Ureter (tissue), 1 donor: ENCODE results near the gene ETV2. TPM values are rescaled to one million over a fixed set of nuclear protein-coding genes. Genes with fewer than 3 reads are reported as not detected.
"Not testable (repeated sequence)": the region's sequence is repeated elsewhere in the genome, so short reads cannot be mapped to it uniquely, and the experiment has no call there.

Experiments used
- DNase-seq: peaks from one replicate; pipeline ENCODE4 v3.0.0-alpha.2; 2020; ENCODE audit warnings: low spot score
- total RNA-seq: library from RNA; stranded (reverse); gene quantifications from one replicate; pipeline ENCODE4 v1.2.4, GENCODE V29; 2023
- donor health status: DM: yes; HTN: yes; CAD: no.

ETV2 gene
- total RNA-seq, 1 donor from 2014 or later: 1.1 TPM

DNA sequence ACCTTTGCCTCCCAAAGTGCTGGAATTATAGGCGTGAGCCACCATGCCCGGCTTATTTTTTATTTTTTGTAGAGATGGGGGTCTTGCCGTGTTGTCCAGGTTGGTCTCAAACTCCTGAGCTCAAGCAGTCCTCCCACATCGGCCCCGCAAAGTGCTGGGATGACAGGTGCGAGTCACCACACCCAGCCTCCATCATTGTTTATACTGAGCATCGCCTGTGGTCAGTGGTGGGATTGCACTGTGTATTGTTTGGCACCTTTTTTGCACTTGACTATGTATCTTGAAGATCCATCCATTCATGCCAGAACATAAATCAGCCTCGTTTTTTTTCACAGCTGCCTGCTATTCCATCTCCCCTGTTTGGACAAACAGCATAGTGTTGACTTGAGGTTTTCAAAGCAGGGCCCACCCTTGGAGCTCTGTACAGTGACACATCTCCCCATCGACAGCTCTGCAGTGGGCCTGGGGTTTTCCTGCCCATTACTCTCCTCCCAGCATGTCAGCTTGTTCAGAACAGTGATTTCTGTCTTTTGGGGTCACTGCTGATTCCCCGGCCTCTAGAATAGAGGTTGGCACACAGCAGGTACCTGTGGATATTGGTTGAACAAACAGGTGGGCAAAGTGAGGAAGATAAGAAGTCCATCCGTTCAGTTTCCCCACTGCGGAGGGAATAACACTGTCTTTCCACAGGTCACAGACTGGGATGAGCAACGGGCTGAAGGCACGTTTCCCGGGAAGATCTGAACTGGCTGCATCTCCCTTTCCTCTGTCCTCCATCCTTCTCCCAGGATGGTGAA is 16.6 kb downstream of the ETV2 start:
- no peak for DNase-seq

DNA sequence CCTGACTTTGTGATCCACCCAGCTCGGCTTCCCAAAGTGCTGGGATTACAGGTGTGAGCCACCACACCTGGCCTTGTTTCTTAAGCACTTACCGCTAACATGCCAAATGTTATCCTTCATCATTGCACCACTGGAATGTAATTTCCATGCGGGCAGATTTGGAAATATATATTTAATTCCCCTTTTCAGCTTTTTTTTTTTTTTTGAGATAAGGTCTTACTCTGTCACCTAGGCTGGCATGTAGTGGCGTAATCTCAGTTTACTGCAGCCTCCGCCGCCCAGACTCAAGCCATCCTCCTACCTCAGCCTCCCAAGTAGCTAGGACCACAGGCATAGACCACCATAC is 20.4 kb downstream of the ETV2 start:
- no peak for DNase-seq

DNA sequence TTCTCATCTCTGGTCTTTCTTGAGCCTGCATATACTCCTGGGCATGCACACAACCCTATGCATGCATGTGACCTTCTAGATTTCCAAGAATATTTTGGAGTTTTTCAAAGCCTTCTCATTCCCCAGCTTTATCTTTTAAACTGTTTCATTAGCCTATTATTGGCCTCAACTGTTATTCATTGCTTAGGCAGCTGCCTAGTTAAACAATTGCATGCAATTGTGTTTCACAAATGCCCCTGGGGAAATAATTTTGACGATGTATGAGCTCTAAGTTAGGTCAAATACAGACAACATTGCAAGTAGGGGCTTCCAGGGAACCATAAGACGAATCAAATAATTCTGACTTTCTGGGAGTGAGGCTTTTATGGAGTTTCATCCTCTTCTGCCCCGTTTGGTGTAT is 22.4 kb downstream of the ETV2 start:
- DNase-seq: no peak

DNA sequence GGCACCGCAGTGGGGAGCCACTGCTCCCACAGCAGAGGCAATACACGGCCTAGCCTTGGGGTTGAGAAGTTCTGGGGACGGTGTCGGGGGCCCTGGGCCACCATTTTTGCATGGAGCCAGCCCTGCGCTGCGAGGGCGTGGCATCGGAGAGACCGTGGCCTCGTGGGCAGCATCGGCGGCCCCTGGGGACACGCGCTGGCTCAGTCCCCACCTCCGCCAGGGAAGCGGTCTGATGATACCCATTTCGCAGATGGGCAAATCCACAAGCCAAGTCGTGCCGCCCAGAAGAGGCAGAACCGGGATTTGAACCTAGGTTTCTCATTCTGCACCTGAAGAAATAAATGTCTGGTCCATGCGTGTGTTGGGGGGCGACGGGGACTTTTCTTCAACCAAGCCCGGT is 23.6 kb downstream of the ETV2 start:
- DNase-seq: no peak

DNA sequence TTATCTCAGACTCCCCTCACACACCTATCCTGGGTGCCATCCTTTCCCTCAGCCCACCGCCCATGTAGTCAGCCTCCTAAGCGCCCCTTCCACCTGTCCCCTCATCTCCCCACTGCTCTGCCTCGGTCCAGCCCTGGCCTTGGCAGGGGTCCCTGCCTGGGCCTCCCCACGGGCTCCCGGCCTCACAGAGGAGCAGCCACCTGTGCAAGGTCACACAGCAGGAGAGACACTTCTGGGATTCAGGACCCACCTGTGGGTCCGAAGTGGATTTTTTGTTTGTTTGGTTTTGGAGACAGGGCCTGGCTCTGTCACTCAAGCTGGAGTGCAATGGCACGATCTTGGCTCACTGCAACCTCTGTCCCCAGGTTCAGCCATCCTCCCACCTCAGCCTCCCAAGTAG is 24.1 kb downstream of the ETV2 start:
- DNase-seq: no peak

DNA sequence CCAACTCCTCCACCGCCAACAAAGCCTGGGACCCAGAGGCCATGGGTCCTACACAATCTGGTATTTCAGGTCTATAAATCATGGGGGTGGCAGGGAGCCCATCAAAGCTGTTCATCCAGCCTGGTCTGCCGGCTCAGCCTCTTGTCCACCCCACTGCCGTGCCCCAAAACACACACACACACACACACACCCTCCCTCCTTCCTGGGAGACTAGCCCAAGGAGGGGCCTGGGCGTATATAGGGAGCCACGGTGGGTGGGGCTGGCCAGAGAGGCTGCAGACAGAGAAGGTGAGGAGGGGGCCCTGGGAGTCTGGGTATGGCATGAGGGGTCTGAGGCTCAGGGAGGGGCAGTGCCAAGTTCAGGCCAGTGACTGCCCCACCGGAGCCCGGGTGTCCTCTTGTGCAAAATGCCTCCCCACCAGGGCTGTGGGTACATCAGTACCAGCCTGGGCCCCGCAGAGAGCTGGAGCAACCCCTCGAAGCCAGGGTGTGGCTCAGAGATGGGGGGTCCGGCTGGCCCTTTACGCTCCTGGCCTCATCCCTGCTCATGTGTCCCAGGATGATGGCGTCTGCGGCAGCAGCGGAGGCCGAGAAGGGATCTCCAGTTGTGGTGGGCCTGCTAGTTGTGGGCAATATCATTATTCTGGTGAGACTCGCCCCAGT is 24.8 kb downstream of the ETV2 start, which contains the start of gene UPK1A:
Gene UPK1A (plus strand): TSS at position 267 of the 663 bp plus-strand sequence. CDS start 296 bp downstream, at position 563.
- peak; percentile 82 for DNase-seq

DNA sequence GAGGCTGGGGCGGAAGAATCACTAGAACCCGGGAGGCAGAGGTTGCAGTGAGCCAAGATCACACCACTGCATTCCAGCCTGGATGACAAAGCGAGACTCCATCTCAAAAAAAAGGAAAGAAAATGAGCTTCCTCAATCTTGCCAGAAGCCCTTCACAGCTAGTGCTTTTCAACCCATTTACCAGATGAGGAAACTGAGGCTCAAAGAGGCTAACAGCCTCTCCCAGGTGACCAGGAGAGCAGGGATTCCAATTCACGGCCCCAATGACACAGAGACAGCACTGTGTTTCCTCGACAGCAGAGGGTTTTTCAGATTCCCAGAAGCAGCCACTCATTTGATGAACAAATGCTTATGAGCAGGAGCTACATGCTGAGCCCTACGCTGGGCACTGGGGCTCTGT is 28.0 kb downstream of the ETV2 start:
- DNase-seq: no peak

DNA sequence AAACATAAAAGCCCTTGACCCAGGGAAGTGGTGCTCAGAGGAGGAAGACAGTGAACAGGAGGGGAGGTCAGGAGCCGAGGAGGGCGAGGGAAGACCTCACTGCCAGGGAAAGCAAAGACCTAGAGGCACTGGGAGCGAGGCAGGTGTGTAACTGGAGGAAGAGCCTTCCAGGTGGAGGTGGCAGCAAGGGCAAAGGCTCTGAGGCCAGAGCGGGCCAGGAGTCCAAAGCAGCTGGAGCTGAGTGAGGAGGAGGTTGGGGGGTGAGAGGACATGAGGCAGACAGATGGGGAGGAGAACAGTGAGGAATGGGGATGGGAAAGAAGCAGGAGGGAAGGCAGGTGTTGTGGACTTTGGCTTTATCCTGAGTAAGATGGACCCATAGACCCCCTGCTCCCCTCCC is 28.4 kb downstream of the ETV2 start:
- DNase-seq: no peak

DNA sequence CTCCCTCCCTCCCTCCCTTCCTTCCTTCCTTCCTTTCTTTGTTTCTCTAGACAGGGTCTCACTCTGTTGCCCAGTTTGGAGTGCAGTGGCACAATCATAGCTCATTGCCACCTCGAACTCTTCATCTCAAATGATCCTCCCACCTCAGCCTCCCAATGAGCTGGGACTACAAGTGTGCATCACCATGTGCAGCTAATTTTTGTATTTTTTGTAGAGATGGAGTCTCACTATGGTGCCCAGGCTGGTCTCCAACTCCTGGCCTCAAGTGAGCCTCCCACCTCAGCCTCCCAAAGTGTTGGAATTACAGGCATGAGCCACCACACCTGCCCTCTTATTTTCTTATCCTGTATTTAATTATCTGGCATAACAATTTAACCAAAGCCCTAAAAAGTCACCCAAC is 29.1 kb downstream of the ETV2 start:
- DNase-seq: no peak

DNA sequence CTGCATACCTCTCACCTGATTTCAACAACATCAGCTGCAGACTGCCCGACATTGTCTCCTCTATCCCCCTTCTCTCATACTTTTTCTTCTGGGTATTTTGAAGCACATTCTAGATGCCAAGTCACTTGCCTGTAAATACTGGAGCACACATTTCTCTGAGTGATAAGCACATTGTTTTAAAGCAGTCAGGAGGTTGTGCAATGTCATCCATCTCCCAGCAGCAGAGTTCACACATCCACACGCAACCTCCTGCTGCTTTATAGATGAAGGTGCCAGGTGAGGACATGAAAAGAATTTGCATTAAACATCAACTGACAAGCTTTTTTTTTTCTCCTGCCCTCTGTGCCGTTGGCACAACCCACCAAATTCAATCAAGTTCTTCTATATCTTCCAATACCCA is 30.3 kb downstream of the ETV2 start:
- DNase-seq: no peak

DNA sequence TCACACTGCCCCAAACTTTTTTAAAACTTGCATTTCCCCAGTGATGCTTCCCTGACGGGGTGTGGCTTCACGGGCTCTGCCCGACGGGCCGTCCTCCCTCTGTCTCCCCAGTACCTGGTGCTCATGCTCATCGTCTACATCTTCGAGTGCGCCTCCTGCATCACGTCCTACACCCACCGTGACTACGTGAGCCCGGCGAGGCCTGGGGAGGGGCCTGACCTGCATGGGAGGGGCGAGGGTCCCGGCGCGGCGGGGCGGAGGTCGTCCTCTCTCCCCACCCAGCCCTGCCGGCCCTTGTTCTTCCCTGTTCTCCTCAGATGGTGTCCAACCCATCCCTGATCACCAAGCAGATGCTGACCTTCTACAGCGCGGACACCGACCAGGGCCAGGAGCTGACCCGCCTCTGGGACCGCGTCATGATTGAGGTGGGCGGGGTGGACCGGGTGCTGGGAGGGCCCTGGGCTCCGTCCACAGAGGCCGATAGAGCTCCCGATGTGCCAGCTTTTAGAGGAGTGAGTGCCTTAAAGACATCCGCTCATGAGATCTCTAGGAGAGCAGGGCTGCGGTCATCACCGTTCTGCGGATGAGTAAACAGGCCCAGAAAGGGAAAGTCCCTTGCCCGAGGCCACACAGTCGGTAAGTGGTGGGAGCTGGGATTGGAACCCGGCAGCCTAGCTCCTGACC is 31.7 kb downstream of the ETV2 start:
- DNase-seq: no peak

DNA sequence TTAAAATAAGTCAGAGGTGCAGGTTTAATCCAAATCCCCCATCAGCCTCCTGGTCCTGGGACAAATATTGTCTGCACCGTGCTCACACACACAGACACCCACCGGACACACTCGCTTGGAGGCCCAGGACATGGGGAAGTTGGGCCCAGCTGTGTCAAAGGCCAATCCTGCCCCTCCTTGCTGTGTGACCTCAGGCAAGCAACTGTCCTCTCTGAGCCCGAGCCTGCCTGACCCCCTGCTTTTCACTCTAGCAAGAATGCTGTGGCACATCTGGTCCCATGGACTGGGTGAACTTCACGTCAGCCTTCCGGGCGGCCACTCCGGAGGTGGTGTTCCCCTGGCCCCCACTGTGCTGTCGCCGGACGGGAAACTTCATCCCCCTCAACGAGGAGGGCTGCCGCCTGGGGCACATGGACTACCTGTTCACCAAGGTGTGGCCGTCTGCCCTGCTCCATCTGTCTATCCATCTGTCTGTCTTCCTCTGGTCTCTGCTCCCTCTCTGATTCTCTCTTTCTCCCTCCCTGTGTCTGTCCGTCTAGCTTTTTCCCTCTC is 34.1 kb downstream of the ETV2 start:
- no peak for DNase-seq

DNA sequence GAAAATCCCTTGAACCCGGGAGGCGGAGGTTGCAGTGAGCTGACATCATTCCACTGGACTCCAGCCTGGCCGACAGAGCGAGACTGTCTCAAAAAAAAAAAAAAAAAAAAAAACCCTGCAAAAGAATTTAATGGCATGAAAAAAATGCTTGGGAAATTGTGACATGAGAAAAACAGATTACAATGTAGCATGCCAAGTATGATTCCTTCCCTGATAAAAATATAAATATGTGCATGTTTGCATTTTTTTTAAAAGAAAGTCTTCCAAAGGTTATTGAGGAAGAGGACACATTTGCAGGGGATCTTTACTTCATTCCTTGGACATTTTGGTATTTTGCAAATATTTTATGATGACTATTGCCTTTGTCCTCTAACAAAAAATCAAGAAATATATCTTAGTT is 48.3 kb downstream of the ETV2 start:
- DNase-seq: no peak

DNA sequence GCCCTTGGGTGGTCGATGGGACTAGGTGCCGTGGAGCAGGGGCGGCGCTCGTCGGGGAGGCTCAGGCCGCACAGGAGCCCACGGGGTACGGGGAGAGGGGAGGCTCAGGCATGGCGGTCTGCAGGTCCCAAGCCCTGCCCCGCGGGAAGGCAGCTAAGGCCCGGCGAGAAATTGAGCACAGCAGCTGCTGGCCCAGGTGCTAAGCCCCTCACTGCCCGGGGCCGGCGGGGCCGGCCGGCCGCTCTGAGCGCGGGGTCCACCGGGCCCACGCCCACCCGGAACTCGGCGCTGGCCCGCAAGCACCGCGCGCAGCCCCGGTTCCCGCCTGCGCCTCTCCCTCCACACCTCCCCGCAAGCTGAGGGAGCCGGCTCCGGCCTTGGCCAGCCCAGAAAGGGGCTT is 49.6 kb downstream of the ETV2 start:
- not testable (repeated sequence) for DNase-seq

DNA sequence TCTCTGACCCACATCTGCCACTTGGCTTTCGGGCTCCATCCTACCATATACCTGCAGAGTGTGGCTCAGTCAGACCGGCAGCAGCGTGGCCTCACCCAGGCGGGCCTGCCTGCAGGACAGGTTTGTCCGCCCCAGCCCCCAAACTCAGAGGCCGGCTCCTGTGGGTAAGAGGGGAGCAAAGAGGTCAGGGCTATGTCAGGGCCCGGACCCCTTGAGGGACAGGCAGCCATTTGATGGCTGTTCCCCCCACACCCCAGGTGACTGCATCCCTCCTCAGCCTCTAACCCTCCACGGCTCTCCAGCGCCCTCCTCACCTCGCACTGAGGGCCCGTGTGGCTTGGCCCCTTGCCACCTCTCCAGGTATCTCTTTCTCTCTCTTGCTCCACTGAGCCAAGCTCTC is 50.5 kb downstream of the ETV2 start:
- DNase-seq: peak; percentile 80

DNA sequence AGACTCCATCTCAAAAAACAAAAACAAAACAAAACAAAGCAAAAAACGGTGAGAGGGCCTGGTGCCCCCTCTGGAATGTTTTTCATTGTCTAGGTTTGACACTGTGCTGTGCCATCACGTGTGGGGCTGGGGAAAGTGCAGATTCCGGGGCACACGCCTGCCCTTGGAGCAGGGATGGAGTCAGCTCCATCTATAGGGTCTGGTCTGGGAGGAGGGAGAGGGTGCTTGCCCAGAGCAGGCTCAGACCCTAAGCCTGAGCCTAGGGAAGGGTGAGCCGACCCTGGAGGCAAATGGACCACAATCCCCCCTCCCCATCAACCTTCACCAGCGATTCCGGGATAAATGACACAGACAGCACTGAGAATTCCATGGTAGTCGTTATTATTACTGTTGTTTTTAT is 51.9 kb downstream of the ETV2 start:
- no peak for DNase-seq

DNA sequence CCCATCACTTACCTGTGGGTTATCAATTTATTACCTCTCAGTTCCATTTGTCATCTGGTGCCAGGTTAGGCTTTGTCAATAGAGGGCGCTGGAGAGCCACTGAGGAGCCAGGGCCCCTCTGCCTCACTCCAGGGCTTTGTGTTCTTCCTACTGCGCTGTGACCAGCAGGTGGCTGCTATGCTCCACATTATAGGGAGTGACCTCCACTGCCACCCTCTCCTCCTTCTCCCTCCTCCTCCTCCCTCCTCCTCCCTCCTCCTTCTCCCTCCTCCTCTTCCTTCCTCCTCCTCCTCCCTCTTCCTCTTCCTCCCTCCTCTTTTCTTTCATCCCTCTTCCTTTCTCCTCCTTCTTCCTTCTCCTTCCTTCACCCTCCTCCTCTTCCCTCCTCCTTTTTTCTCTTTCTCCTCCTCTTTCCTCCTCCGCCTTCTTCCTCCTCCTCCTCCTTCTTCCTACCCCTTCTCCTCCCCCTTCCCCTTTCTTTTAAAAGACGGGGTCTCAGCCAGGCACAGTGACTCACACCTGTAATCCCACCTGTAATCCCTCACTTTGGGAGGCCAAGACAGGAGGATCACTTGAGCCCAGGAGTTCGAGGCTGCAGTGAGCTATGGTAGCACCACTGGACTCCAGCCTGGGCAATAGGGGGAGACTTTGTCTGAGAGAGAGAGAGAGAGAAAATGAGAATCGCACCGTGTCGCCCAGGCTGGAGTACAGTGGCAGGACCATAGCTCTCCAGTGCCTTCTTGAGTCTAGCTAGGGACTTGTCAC is 52.5 kb downstream of the ETV2 start:
- DNase-seq: peak; percentile 89

Other genes with a start within 250 kb of the ETV2 start
- gene FFAR2, start 193.5 kb upstream of the ETV2 start, total RNA-seq: 0.36 TPM
- gene KRTDAP, start 151.3 kb upstream of the ETV2 start, total RNA-seq: not detected
- 131 TPM for gene DMKN, start 128.1 kb upstream of the ETV2 start, total RNA-seq
- not detected for gene SBSN, start 113.4 kb upstream of the ETV2 start, total RNA-seq
- gene GAPDHS, start 108.3 kb upstream of the ETV2 start, total RNA-seq: not detected
- gene TMEM147, start 96.1 kb upstream of the ETV2 start, total RNA-seq: 113 TPM
- not detected for gene ATP4A, start 78.1 kb upstream of the ETV2 start, total RNA-seq
- not detected for gene PMIS2, start 55.6 kb upstream of the ETV2 start, total RNA-seq
- 19.2 TPM for gene HAUS5, start 29.0 kb upstream of the ETV2 start, total RNA-seq
- 66.6 TPM for gene RBM42, start 12.7 kb upstream of the ETV2 start, total RNA-seq
- 473 TPM for gene COX6B1, start 6.6 kb downstream of the ETV2 start, total RNA-seq
- 631 TPM for gene UPK1A, start 24.8 kb downstream of the ETV2 start, total RNA-seq
- not detected for gene ZBTB32, start 62.8 kb downstream of the ETV2 start, total RNA-seq
- 43.7 TPM for gene KMT2B, start 76.3 kb downstream of the ETV2 start, total RNA-seq
- gene IGFLR1, start 100.7 kb downstream of the ETV2 start, total RNA-seq: 14.7 TPM
- gene U2AF1L4, start 103.7 kb downstream of the ETV2 start, total RNA-seq: 32.9 TPM
- gene PSENEN, start 103.9 kb downstream of the ETV2 start, total RNA-seq: 81.1 TPM
- gene LIN37, start 106.8 kb downstream of the ETV2 start, total RNA-seq: 7.2 TPM
- 80.9 TPM for gene HSPB6, start 115.3 kb downstream of the ETV2 start, total RNA-seq
- gene PROSER3, start 116.4 kb downstream of the ETV2 start, total RNA-seq: 51.1 TPM
- gene ARHGAP33, start 133.8 kb downstream of the ETV2 start, total RNA-seq: 17.8 TPM
- gene PRODH2, start 171.1 kb downstream of the ETV2 start, total RNA-seq: not detected
- gene NPHS1, start 210.8 kb downstream of the ETV2 start, total RNA-seq: not detected
- gene KIRREL2, start 215.2 kb downstream of the ETV2 start, total RNA-seq: not detected
- gene APLP1, start 226.8 kb downstream of the ETV2 start, total RNA-seq: 6.2 TPM